Activated naive CD4-positive, alpha-beta T cell treated with Interleukin-2 at 50 U/mL for 16 hours (primary cell): Measurements from ENCODE around the gene PLA2G2A.
"Not testable (repeated sequence)": the region's sequence is repeated elsewhere in the genome, so short reads cannot be mapped to it uniquely, and the experiment has no call there.

Experiments used
- DNase-seq: peaks from one replicate; pipeline ENCODE4 v3.0.0-alpha.2; 2020

Gene PLA2G2A

GRCh38 chr1:19971664-19972063, 7.8 kb downstream of the PLA2G2A start:
- DNase-seq = no peak

DNA sequence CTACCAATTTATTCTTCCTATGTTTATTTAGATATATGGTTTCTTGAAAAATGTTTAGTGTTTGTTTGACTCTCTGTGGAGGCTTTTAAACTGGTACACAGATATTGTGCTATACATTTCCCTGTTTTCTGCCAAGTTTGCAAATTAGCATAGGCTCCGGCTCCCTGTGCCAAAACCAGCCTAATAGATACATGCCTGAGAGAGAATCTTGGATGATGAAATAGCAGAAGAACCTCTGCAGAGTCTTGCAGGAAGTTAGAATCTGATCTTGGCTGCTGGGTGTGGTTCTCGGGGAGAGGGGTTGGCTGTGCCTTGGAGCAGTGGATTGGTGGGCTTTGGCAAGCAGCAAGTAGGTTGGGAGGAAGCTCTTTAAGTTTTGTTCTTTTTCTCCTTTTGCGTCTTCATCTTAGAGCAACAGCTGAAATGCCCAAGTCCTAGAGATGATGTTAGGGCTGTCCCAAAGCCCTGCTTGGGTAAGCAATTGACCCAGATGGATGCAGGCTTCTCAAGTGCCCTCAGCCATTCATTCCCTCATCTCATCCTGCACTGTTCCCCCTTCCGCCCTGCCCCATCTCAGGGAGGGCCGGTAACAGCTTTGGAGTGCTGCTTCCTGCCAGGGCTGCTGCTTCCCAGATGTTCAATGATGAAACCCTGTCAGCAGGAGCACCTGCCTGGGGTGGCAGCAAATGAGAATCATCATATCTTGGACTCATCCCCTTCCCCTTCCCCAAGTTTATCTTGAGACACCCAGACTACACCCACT, 9.3 kb downstream of the PLA2G2A start:
- DNase-seq = no peak

DNA sequence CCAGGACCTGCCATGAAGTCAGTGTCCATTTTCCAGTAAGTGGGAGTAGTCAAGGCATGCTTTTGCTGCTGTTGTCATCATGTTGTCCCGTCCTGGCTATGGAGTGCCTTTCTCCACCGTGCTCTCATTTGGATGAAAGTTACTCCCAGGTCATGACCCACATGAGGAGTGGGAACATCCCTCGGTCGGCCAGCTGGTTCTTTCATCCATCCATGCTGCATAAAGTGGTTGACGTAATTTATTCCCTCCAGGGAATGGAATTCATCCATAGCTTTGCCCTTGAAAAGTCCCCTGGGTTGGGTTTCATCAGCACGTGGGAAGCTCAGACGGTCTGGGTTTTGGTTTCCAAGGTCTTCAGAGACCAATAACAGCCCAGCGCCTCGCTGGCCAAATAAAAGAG, 11.6 kb downstream of the PLA2G2A start:
- DNase-seq = no peak

DNA sequence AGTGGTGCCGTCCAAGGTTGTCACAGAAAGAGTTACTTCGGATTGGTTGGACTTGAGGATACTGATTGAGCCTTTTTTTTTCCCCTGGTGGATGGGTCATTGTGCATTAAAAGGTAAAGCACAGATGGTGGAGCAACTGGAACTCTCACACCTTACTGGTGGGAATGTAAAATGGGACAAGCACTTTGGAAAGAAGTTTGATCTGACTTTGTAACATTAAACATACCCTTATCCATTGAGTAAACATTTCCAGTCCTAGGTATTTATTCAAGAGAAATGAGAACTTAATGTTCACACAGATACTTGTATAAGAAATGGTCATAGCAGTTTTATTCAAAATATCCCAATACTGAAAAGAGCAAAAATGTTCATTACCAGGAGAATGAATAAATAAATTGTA, 14.9 kb downstream of the PLA2G2A start:
- no peak for DNase-seq

GRCh38 chr1:19963636-19964035, 15.8 kb downstream of the PLA2G2A start:
- DNase-seq = no peak

GRCh38 chr1:19960591-19960990, 18.8 kb downstream of the PLA2G2A start:
- no peak for DNase-seq

- DNase-seq = no peak
Measured at GRCh38 chr1:19957779-19958178, 21.6 kb downstream of the PLA2G2A start.

GRCh38 chr1:19955534-19956170, 23.8 kb downstream of the PLA2G2A start:
- DNase-seq = no peak

DNA sequence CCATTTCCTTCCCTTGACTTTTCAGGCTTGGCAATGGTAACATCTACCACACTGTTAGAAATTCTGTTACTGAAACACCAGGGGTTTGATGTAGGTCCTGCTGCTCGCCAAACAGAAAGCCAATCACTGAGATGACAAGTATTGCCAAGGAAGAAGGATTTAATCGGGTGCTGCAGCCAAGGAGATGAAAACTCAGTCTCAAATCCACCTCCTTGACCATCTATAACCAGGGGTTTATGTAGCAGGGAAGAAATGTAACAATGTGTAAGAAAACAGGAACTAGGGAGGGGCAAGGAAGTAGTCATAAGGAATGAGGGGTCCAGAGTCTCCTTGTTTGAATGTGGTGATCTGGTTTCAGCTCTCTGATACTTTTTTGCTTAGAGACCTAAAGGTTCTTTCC, 25.4 kb downstream of the PLA2G2A start:
- no peak for DNase-seq

GRCh38 chr1:19949016-19949415, 30.4 kb downstream of the PLA2G2A start:
- DNase-seq = no peak

- no peak for DNase-seq
Measured at GRCh38 chr1:19946971-19947370, 32.4 kb downstream of the PLA2G2A start.

DNA sequence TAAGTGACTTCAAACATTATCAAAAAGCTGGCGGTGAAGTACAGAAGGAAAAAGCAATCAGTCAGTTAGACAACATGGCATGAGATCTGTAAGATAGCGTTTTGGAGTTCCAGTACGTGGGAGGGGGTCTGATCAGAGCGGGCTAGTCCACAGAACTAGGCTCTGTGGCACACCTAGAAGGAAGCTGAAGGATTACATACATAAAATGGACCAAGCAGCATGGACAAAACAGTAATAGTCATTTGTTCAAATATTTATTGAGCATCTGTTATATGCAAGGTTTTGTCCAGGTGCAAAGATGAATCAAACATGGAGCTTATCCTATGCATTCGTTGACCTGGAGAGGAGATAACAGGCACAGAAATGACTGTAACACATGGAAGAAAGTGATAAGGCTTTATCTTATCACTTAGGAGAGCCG, 33.1 kb downstream of the PLA2G2A start:
- DNase-seq = no peak

DNA sequence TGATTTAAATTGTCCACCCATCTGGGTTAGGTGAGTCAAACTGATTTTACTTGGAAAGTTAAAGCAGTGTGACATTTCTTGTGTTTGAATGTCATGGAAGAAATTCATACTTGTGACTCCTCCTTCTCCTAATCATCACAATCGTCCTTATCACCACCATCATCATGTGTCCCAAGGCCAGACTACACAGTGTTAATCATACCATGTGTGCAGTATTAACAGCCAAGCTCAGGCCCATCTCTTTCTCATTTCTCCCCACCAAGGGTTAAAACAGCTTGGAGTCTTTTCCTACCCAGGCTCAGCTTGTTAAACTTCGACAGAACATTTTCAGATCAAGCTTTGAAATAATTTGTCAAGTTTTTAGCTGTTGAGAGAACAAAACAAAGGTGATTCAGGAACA, 33.5 kb downstream of the PLA2G2A start:
- DNase-seq = no peak

DNA sequence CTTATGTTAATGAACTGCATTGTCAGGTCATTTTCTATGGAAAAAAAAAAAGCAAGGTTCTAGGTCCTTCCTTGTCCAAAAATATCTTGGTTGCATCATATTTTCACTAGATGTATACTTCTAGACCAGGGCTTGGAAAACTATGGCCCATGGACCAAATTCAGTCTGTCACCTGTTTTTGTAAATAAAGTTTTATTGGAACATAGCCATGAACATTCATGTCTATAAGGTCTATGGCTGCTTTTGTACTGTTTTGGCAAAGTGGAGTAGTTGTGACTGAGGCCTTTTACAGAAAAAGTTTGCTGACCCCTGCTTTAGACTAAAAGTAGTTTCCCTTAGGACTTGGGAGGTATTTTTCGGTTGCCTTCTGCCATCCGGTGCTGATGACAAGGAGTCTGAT, 36.8 kb downstream of the PLA2G2A start:
- no peak for DNase-seq

- no peak for DNase-seq
Measured at GRCh38 chr1:19942088-19942487, 37.3 kb downstream of the PLA2G2A start.

DNA sequence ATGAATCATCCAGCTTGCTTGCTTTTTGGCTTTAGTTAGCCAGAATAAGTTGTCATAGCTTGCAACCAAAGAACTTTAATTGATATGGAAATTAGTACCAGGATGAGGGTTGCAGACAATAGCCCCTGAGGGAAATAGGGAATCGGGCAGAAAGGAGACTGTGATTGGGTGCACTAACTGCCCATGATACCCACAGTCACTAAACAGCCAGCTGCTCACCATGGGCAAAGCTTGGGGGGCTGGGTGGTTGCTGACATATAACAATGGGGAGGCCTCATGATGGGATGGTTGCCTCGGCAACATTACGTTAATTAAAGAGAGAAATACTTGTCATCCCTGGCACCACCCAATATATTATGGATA, 38.2 kb downstream of the PLA2G2A start:
- no peak for DNase-seq

DNA sequence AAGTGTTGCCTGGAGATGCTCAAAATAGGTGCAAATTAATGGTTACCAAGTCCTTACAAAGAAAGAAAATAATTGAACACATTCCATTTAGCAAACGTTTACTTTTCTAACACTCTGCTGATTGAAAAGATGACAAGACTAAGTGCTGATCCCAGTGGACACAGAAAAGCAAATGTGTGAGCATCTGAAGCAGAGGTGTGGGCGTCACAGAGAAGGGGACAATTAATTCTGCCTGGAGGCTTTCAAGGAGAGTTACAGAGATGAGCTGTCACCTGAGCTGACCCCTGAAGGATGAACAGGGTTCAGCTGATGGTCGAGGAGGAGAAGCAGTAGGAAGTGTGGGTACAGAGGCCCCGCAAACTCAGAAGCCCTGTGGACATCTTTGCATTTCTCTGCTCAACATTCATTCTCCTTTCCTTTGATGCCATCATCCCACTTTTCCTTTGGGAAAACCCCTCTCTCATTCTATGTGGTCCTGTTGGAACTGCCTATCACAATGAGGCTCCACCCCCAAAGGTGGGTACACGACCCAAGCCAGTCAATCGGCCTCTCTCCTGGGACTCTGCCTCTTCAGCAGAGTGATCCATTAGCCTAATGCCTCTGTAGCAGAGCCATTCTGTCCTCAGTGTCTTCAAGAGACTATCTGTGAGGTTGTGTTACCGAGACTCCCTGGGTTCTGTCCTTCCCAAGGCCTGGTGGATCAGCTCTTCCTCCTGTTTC, 38.8 kb downstream of the PLA2G2A start:
- no peak for DNase-seq

- DNase-seq = no peak
Measured at GRCh38 chr1:19938472-19938871, 40.9 kb downstream of the PLA2G2A start.

DNA sequence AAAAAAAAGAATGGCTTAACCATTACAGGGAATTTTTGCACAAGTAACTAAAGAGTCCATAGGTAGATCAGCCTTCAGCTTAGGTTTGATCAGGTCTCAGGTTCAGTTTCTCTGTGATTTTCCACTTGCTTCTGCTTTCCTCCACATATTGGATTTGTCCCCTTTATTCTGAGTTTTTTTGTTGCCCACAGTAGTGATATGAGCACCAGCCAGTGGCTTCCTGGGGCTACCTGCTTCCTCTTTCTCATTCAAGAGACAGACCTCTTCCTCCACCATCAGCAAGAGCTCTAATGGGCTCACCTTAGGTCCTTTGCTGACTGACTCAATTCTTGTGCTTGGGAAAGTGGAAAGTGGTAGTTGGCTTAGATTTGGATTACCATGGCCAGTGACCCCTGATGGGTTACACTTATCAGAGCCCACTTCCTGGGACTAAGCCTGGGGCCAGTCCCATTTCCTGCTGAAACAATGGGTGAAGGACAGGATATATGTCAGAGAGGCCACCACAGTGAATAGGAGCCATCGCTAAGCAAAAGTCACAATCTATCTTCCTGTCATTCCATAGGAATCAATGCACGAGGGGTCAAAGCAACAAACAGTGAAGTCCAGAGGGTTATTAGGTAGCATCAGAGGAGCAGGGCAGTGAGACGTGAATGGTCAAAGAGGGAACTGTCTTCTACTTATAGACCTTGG, 43.2 kb downstream of the PLA2G2A start:
- no peak for DNase-seq

- DNase-seq = no peak
Measured at GRCh38 chr1:19934336-19934735, 45.1 kb downstream of the PLA2G2A start.

DNA sequence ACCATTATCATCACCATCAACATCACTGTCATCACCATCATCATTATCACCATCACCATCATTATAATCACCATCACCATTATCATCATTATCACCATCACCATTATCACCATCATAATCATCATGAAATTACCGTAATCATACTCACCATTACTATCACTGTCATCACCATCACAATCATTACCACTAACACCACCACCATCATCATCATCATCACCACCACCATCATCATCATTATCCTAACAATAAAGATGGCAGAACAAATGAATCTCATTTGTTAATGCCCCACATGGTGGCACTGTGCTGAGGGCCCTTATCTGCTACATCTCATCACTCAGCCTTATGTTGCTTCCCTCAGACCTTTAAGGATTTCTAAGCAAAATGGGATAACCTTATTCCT, 46.6 kb downstream of the PLA2G2A start:
- no peak for DNase-seq

GRCh38 chr1:19927130-19927421, 52.3 kb downstream of the PLA2G2A start:
- DNase-seq = not testable (repeated sequence)

DNA sequence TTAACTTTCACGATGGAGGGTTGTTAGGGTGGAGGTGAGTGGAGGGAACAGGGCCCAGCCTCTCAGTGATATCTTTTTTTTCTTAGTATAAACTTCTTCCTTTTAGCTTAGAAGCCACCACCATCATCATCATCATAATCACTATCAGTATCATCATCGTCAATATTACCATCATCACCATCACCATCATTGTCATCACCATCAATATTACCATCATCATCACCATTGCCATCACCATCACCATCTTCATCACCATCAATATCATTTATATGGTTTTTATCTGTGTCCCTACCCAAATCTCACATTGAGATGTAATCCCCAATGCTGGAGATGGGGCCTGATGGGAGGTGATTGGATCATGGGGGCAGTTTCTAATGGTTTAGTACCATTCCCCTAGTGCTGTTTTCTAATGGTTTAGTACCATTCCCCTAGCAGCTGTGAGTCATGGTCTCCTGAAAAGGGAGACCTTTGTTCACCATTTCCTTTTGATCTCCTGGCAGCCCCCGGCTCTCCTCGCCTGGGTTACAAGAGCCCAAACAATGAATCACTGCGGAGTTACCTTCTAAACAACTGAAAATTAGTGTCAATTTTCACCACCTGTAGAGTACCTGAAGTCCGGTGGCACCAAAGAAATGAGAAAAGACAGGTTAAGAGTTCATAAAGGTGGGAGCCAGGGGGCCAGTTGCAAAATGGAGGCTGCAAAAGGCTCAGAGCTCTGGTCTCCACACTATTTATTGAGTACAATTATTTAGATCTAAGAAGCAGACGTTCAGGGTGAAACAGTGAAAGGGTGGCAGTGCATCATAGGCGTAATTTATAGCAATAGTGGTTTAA, 52.9 kb downstream of the PLA2G2A start:
- DNase-seq = no peak
